Measurements from ENCODE around the gene KRTAP5-2. TPM values are rescaled to one million over a fixed set of nuclear protein-coding genes. Genes with fewer than 3 reads are reported as not detected.

Gene KRTAP5-2
- total and polyA plus RNA-seq, 2 of the 8 experiments (the other 6 are each of a cell fraction or from before 2014, with no cell fraction given) = not detected

DNA sequence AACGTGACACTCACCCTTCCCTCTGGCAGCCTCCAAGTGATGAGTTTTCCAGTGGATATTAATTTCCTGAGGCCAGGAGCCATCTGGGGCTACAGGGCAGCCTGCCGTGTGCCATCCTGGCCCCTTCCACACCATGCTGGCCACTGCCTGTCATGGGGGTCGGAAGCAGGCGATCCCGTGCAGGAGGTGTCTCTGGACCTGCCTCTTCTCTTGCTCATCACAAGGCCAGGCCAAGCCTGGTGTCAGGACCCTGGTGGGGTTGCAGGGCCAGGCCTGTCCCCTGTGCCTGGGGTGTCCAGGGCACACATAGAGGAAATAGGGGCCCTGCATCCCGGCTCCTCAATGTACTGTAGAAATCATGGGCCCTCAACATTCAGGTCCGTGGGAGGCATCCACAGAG, 6.6 kb upstream of the KRTAP5-2 start:
- no peaks in the 10 kb centered on the region for H3K4me1 ChIP-seq (replicated peaks in 1 of 4; ENCODE audit: control insufficient read depth in 3 of 4, insufficient read depth in 4 of 4, low read length in 3 of 4)
- H3K4ac ChIP-seq (replicated peaks; ENCODE audit: insufficient read length, low read depth, low read length) = no peak overlapping the region
- H4K91ac ChIP-seq (replicated peaks; ENCODE audit: insufficient read length, low read length) = no peak overlapping the region
- H4K5ac ChIP-seq (ENCODE audit: insufficient read length, low read depth, low read length) = no peak overlapping the region
- H3K79me2 ChIP-seq (ENCODE audit: control insufficient read depth in 1 of 2, insufficient read depth in 2 of 2, low read length in 2 of 2) = no peaks in the 10 kb centered on the region
- DNase-seq (ENCODE audit: low read depth in 1 of 2, low spot score in 2 of 2) (no peak), FAIRE-seq (no peak)
- H2BK5ac ChIP-seq (ENCODE audit: low read depth, low read length) = no peak overlapping the region
- H2AFZ ChIP-seq (ENCODE audit: low read length) = no peak overlapping the region
- no peak overlapping the region for H2BK20ac ChIP-seq (ENCODE audit: low read length)
- ChIA-PET POLR2A (ENCODE audit: partially characterized antibody) (no interaction called here), CTCF (ENCODE audit: partially characterized antibody) (interaction anchor here (1.4 to 1.7 kb wide), 3 partner anchors 9 to 24 kb away, joined by 3 to 7 read pairs (median 6); partner anchors contain the start of gene KRTAP5-5)
- no peak overlapping the region for H3K18ac ChIP-seq (ENCODE audit: extremely low read depth, low read length)
- no peak overlapping the region for H3K23ac ChIP-seq (ENCODE audit: insufficient read length)
- H2BK15ac ChIP-seq (ENCODE audit: low read length) = no peak overlapping the region
- no peak overlapping the region for H4K8ac ChIP-seq (ENCODE audit: extremely low read depth, insufficient read depth, low read length)
- TF ChIP-seq YY1 (IDR thresholded peaks at IDR 0.05; ENCODE audit: low read depth, low read length) (no peak), GTF2F1 (IDR thresholded peaks at IDR 0.05; ENCODE audit: borderline replicate concordance, low read depth, low read length) (no peak), POU5F1 (IDR thresholded peaks at IDR 0.05; ENCODE audit: low read depth, low read length) (no peak), RNF2 (IDR thresholded peaks at IDR 0.05; ENCODE audit: borderline replicate concordance, low read depth, low read length, missing control alignments, poor library complexity, severe bottlenecking) (no peak), CTBP2 (IDR thresholded peaks at IDR 0.05; ENCODE audit: borderline replicate concordance, insufficient read depth, insufficient read length, low read length) (no peak), TAF7 (optimal IDR thresholded peaks at IDR 0.05; ENCODE audit: borderline replicate concordance, low read depth, low read length) (no peak), SP1 (IDR thresholded peaks at IDR 0.05; ENCODE audit: low read depth, low read length) (no peak), SRF (IDR thresholded peaks at IDR 0.05; ENCODE audit: low read depth, low read length) (no peak), HDAC2 (IDR thresholded peaks at IDR 0.05; ENCODE audit: borderline replicate concordance in 1 of 2, low read depth in 2 of 2, low read length in 2 of 2) (no peak), CBX8 (IDR thresholded peaks at IDR 0.05; ENCODE audit: borderline replicate concordance, low read depth, low read length) (no peak), SUZ12 (IDR thresholded peaks at IDR 0.05; ENCODE audit: low read length) (no peak), POLR2A (IDR thresholded peaks at IDR 0.05; ENCODE audit: control extremely low read depth in 1 of 2, low read depth in 2 of 2, low read length in 2 of 2) (no peak), KDM1A (IDR thresholded peaks at IDR 0.05; ENCODE audit: borderline replicate concordance, low read length) (no peak), GABPA (IDR thresholded peaks at IDR 0.05; ENCODE audit: borderline replicate concordance, insufficient read depth, low read length) (no peak)
- H3K9ac ChIP-seq (replicated peaks in 1 of 4; ENCODE audit: extremely low read depth in 1 of 4, low read depth in 3 of 4, low read length in 3 of 4) = no peak overlapping the region
- no peak overlapping the region for H2BK120ac ChIP-seq (replicated peaks; ENCODE audit: low read depth, low read length)
- peaks cover 0 to 2% of the 10 kb centered on the region in 2 experiments for H4K20me1 ChIP-seq (replicated peaks in 1 of 2; ENCODE audit: control insufficient read depth in 1 of 2, insufficient read depth in 2 of 2, low read length in 2 of 2)
- H3K27me3 ChIP-seq (replicated peaks in 1 of 4; ENCODE audit: control insufficient read depth in 3 of 4, extremely low read depth in 1 of 4, insufficient read depth in 3 of 4, low read length in 3 of 4) = no peaks in the 10 kb centered on the region
- peaks cover 0 to 4% of the 10 kb centered on the region in 2 experiments; a peak in 1 of 4 replicates for H3K9me3 ChIP-seq (ENCODE audit: insufficient read depth in 2 of 2, low read depth in 1 of 2, low read length in 1 of 2)
- no peak overlapping the region for H3K4me3 ChIP-seq (ENCODE audit: extremely low read depth in 1 of 4, insufficient read depth in 2 of 4, low read depth in 3 of 4, low read length in 4 of 4)
- H3K14ac ChIP-seq (ENCODE audit: insufficient read length) = no peak overlapping the region
- no peak overlapping the region for H3K4me2 ChIP-seq (ENCODE audit: insufficient read depth in 1 of 2, low read depth in 2 of 2, low read length in 2 of 2)
- H3K79me1 ChIP-seq (ENCODE audit: low read depth, low read length) = no peaks in the 10 kb centered on the region
- peaks cover 2% of the 10 kb centered on the region; the same call in 1 of the 2 replicates for H3K23me2 ChIP-seq (ENCODE audit: low read depth, low read length)
- no peak overlapping the region for H3K27ac ChIP-seq (ENCODE audit: low read depth, low read length)
- H3K36me3 ChIP-seq (ENCODE audit: control insufficient read depth in 2 of 4, insufficient read depth in 4 of 4, low read length in 3 of 4) = no peaks in the 10 kb centered on the region
- H3K56ac ChIP-seq (replicated peaks; ENCODE audit: insufficient read length, low read depth, low read length) = no peak overlapping the region
- 97% methylated on average over 7 of the region's 7 CpGs; no CpG with 5 or more reads in 1 of the 2 experiments for WGBS, 2 experiments (ENCODE audit: extremely low coverage in 1 of 2, insufficient coverage in 1 of 2, insufficient read length in 1 of 2, insufficient replicate concordance in 2 of 2, low coverage in 1 of 2, low lambda C conversion rate in 2 of 2, missing lambda C conversion rate in 1 of 2)
- H2AK5ac ChIP-seq (ENCODE audit: low read depth, low read length) = no peak overlapping the region
- H2BK12ac ChIP-seq (ENCODE audit: low read depth, low read length) = no peak overlapping the region

Measured in H1 (cell line).